ENCODE data around the gene CCDC127.
"Not testable (repeated sequence)": the region's sequence is repeated elsewhere in the genome, so short reads cannot be mapped to it uniquely, and the experiment has no call there.

GRCh38 chr5:241045-241669, 23.2 kb upstream of the CCDC127 start:
- TF ChIP-seq, protein P1, sequence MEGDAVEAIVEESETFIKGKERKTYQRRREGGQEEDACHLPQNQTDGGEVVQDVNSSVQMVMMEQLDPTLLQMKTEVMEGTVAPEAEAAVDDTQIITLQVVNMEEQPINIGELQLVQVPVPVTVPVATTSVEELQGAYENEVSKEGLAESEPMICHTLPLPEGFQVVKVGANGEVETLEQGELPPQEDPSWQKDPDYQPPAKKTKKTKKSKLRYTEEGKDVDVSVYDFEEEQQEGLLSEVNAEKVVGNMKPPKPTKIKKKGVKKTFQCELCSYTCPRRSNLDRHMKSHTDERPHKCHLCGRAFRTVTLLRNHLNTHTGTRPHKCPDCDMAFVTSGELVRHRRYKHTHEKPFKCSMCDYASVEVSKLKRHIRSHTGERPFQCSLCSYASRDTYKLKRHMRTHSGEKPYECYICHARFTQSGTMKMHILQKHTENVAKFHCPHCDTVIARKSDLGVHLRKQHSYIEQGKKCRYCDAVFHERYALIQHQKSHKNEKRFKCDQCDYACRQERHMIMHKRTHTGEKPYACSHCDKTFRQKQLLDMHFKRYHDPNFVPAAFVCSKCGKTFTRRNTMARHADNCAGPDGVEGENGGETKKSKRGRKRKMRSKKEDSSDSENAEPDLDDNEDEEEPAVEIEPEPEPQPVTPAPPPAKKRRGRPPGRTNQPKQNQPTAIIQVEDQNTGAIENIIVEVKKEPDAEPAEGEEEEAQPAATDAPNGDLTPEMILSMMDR (conservative IDR thresholded peaks at IDR 0.05) = not testable (repeated sequence)
- not testable (repeated sequence) for TF ChIP-seq EZH2 (IDR thresholded peaks at IDR 0.05; ENCODE audit: low read depth)

Data from PC-9 (cell line).